ENCODE results near the gene RAB11B. TPM values are rescaled to one million over a fixed set of nuclear protein-coding genes. Genes with fewer than 3 reads are reported as not detected.
A peak's percentile ranks its signal among the peaks of the same experiment; 100 is the strongest.
"Not testable (repeated sequence)": the region's sequence is repeated elsewhere in the genome, so short reads cannot be mapped to it uniquely, and the experiment has no call there.

The RAB11B gene
- total RNA-seq, 1 donor from 2014 or later: 123 TPM

GRCh38 chr19:8385103-8385502, 5.1 kb upstream of the RAB11B start:
- Mint-ChIP-seq H3K27ac (peak overlapping the region; percentile 75), H3K36me3 (peaks cover 11% of the 10 kb centered on the region), H3K4me3 (peak overlapping the region; percentile 58), H3K4me1 (ENCODE audit: unreplicated experiment) (peaks cover 32% of the 10 kb centered on the region)
- not testable (repeated sequence) for H3K9me3 Mint-ChIP-seq; H3K27me3 Mint-ChIP-seq; DNase-seq (ENCODE audit: extremely low spot score, unreplicated experiment)

- Mint-ChIP-seq H3K27ac (peak overlapping the region; percentile 75), H3K4me1 (ENCODE audit: unreplicated experiment) (peaks cover 32% of the 10 kb centered on the region), H3K4me3 (peak overlapping the region; percentile 58)
- not testable (repeated sequence) for H3K27me3 Mint-ChIP-seq; H3K36me3 Mint-ChIP-seq; H3K9me3 Mint-ChIP-seq; DNase-seq (ENCODE audit: extremely low spot score, unreplicated experiment)
Measured at GRCh38 chr19:8385566-8385965, 4.6 kb upstream of the RAB11B start.

- H3K4me1 Mint-ChIP-seq (ENCODE audit: unreplicated experiment): peaks cover 32% of the 10 kb centered on the region
- H3K27me3 Mint-ChIP-seq; DNase-seq (ENCODE audit: extremely low spot score, unreplicated experiment); H3K9me3 Mint-ChIP-seq; H3K27ac Mint-ChIP-seq; H3K4me3 Mint-ChIP-seq; H3K36me3 Mint-ChIP-seq: not testable (repeated sequence)
Measured at GRCh38 chr19:8386419-8386818, 3.7 kb upstream of the RAB11B start.

- peaks cover 8% of the 10 kb centered on the region for H3K36me3 Mint-ChIP-seq
- no peak for TF ChIP-seq CTCF (conservative IDR thresholded peaks at IDR 0.05)
- H3K27me3 Mint-ChIP-seq: no peaks in the 10 kb centered on the region
- no peak overlapping the region for H3K27ac Mint-ChIP-seq
- peaks cover 8% of the 10 kb centered on the region for H3K9me3 Mint-ChIP-seq
- no peak overlapping the region for H3K4me3 Mint-ChIP-seq
- DNase-seq (ENCODE audit: extremely low spot score, unreplicated experiment): no peak
- peaks cover 32% of the 10 kb centered on the region for H3K4me1 Mint-ChIP-seq (ENCODE audit: unreplicated experiment)
Measured at GRCh38 chr19:8386990-8387389, 3.2 kb upstream of the RAB11B start.

GRCh38 chr19:8387688-8388611, 2.2 kb upstream of the RAB11B start:
- no peak for DNase-seq (ENCODE audit: extremely low spot score, unreplicated experiment)
- peaks cover 34% of the 10 kb centered on the region for H3K4me1 Mint-ChIP-seq (ENCODE audit: unreplicated experiment)
- no peak for TF ChIP-seq CTCF (conservative IDR thresholded peaks at IDR 0.05)
- H3K27me3 Mint-ChIP-seq: no peaks in the 10 kb centered on the region
- peak overlapping the region; percentile 65 for H3K4me3 Mint-ChIP-seq
- peaks cover 8% of the 10 kb centered on the region for H3K9me3 Mint-ChIP-seq
- H3K27ac Mint-ChIP-seq: peak overlapping the region; percentile 76
- peaks cover 8% of the 10 kb centered on the region for H3K36me3 Mint-ChIP-seq

GRCh38 chr19:8388612-8388958, 1.6 kb upstream of the RAB11B start:
- no peak for TF ChIP-seq CTCF (conservative IDR thresholded peaks at IDR 0.05)
- Mint-ChIP-seq H3K27ac (no peak overlapping the region), H3K9me3 (peaks cover 8% of the 10 kb centered on the region), H3K4me1 (ENCODE audit: unreplicated experiment) (peaks cover 36% of the 10 kb centered on the region), H3K27me3 (no peaks in the 10 kb centered on the region), H3K36me3 (peaks cover 8% of the 10 kb centered on the region), H3K4me3 (peak overlapping the region; percentile 25)
- no peak for DNase-seq (ENCODE audit: extremely low spot score, unreplicated experiment)

GRCh38 chr19:8390617-8390981, 439 bp downstream of the RAB11B start:
- H3K9me3 Mint-ChIP-seq: peaks cover 8% of the 10 kb centered on the region
- H3K27me3 Mint-ChIP-seq: no peaks in the 10 kb centered on the region
- H3K4me1 Mint-ChIP-seq (ENCODE audit: unreplicated experiment): peaks cover 22% of the 10 kb centered on the region
- H3K4me3 Mint-ChIP-seq: peak overlapping the region; percentile 82
- peak; percentile 97 for DNase-seq (ENCODE audit: extremely low spot score, unreplicated experiment)
- no peak for TF ChIP-seq CTCF (conservative IDR thresholded peaks at IDR 0.05)
- peaks cover 8% of the 10 kb centered on the region for H3K36me3 Mint-ChIP-seq
- peak overlapping the region; percentile 96 for H3K27ac Mint-ChIP-seq

Measured in type B pancreatic cell (in vitro differentiated cells).